Transverse colon (tissue), 4 donors: ENCODE measurements around the gene FAM168B.

Experiments used
- EP300 ChIP-seq: sonication (generic); formaldehyde crosslinking; IDR thresholded peaks from one replicate; pipeline ENCODE4 v1.6.1; 2017; ENCODE audit warnings: antibody characterized with exemption, low read depth
- POLR2A ChIP-seq: fragments of 450-650 bp; IDR thresholded peaks from one replicate; pipeline ENCODE4 v1.6.1; 2016; ENCODE audit warnings: antibody characterized with exemption, mild to moderate bottlenecking, moderate library complexity
- POLR2AphosphoS5 ChIP-seq, 3 donors: sonication (generic); formaldehyde crosslinking; IDR thresholded peaks; one replicate each; pipeline ENCODE4 v1.6.1; 2016; ENCODE audit warnings: antibody characterized with exemption in 3 of 3
- TF ChIP-seq, protein P1 (sequence below), 5 experiments: fragments of 200-600 bp in 3 of 5; fragments of 450-650 bp in 2 of 5; sonication (generic) in 3 of 5; IDR thresholded peaks; 1 replicate in 2 of 5; 2 replicates in 3 of 5; pipeline ENCODE4 v1.5.1; 2016 to 2017; ENCODE audit warnings: antibody characterized with exemption in 5 of 5, inconsistent platforms in 3 of 5, mild to moderate bottlenecking in 2 of 5, moderate library complexity in 1 of 5

DNA sequence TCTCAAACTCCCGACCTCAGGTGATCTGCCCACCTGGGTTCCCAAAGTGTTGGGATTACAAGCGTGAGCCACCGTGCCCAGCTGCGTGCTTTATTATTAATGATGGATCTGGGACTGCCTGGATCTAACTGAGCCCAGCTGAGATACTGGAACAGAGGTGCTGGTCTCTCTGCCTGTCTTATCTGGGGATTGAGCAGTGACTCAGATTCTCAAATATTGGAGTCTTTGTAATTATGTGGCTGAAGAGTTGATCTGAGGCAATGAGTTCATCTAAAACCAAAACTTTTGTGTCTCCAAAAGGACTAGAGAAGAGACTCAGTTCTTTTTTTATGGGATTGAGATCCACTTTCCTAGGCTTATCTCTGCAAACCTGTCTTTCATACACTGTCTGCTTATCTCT is 28.2 kb upstream of the FAM168B start:
- TF ChIP-seq, protein P1, sequence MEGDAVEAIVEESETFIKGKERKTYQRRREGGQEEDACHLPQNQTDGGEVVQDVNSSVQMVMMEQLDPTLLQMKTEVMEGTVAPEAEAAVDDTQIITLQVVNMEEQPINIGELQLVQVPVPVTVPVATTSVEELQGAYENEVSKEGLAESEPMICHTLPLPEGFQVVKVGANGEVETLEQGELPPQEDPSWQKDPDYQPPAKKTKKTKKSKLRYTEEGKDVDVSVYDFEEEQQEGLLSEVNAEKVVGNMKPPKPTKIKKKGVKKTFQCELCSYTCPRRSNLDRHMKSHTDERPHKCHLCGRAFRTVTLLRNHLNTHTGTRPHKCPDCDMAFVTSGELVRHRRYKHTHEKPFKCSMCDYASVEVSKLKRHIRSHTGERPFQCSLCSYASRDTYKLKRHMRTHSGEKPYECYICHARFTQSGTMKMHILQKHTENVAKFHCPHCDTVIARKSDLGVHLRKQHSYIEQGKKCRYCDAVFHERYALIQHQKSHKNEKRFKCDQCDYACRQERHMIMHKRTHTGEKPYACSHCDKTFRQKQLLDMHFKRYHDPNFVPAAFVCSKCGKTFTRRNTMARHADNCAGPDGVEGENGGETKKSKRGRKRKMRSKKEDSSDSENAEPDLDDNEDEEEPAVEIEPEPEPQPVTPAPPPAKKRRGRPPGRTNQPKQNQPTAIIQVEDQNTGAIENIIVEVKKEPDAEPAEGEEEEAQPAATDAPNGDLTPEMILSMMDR (IDR thresholded peaks at IDR 0.05) = no peak
- TF ChIP-seq POLR2AphosphoS5 (IDR thresholded peaks at IDR 0.05) (no peak), POLR2A (no peak), EP300 (no peak)
